HCT116 (cell line): ENCODE results near the gene HES2. TPM values are rescaled to one million over a fixed set of nuclear protein-coding genes. Genes with fewer than 3 reads are reported as not detected.

ENCODE experiments used
- ATAC-seq: fragments of 200-7000 bp; cut with Tn5 transposase; 2 replicates; pipeline ENCODE4 v1.9.1; 2020; ENCODE audit warnings: mild to moderate bottlenecking, moderate library complexity
- BruUV-seq: library from RNA; stranded (reverse); fragments of 400-500 nt; replicated peaks from 2 replicates; lab custom pipeline; 2021; lab: Mats Ljungman, UMichigan
- CTCF ChIA-PET: fragments of 300-600 bp; sonication (Branson Sonifier 250); formaldehyde crosslinking; loops from one replicate; lab custom pipeline; 2021; ENCODE audit warnings: antibody characterized with exemption; lab: Charles Lee
- POLR2A ChIA-PET: fragments of 300-600, 350-600 bp; sonication (Branson Sonifier 250); formaldehyde crosslinking; loops from one replicate; lab custom pipeline; 2021; ENCODE audit warnings: antibody characterized with exemption; lab: Charles Lee
- RAD21 ChIA-PET, 2 experiments: fragments of 300-600 bp; sonication (Branson Sonifier 250); formaldehyde crosslinking; loops; one replicate each; lab custom pipeline; 2023; ENCODE audit warnings: low total read pairs in 2 of 2; ENCODE audit not compliant: uncharacterized antibody in 2 of 2, unreplicated experiment in 2 of 2, low non-redundant PET in 1 of 2; lab: Charles Lee
- DNase-seq: peaks from one replicate; pipeline ENCODE4 v3.0.0-alpha.2; 2010; ENCODE audit warnings: low read depth, low spot score
- H2AFZ ChIP-seq: fragments of 200-600 bp; shearing (Covaris generic), sonication (generic); 2 replicates; pipeline ENCODE4 v1.6.1; 2017; ENCODE audit warnings: low read depth, mixed run types, mixed read lengths, antibody characterized with exemption, low read length; ENCODE audit not compliant: poor library complexity, severe bottlenecking
- H3K27ac ChIP-seq: 2 replicates; pipeline ENCODE4 v1.5.1; 2012; ENCODE audit warnings: low read depth, low read length
- H3K27me3 ChIP-seq: fragments of 200-600 bp; sonication (generic); 2 replicates; pipeline ENCODE4 v1.6.1; 2016; ENCODE audit warnings: mixed run types, low read length, mixed read lengths; ENCODE audit not compliant: insufficient read depth
- H3K36me3 ChIP-seq, 2 experiments: fragments of 200-500 bp in 1 of 2; fragments of 200-600 bp in 1 of 2; sonication (Bioruptor generic) in 1 of 2; sonication (generic) in 1 of 2; 2 replicates each; pipeline versions ENCODE4 v1.5.1 to v1.6.1; 2014 to 2016; ENCODE audit warnings: low read length in 2 of 2, inconsistent platforms in 1 of 2, mixed read lengths in 1 of 2, mixed run types in 1 of 2; ENCODE audit not compliant: insufficient read depth in 2 of 2, control insufficient read depth in 1 of 2
- H3K4me1 ChIP-seq, 2 experiments: fragments of 200-600 bp in 1 of 2; sonication (generic) in 1 of 2; 2 replicates each; pipeline versions ENCODE4 v1.5.1 to v1.6.1; 2012 to 2017; ENCODE audit warnings: low read length in 2 of 2, inconsistent platforms in 1 of 2, mild to moderate bottlenecking in 1 of 2, mixed read lengths in 1 of 2, mixed run types in 1 of 2, moderate library complexity in 1 of 2; ENCODE audit not compliant: insufficient read depth in 2 of 2, control insufficient read depth in 1 of 2
- H3K4me2 ChIP-seq: fragments of 200-600 bp; sonication (generic); 2 replicates; pipeline ENCODE4 v1.6.1; 2017; ENCODE audit warnings: mixed run types, low read length, mixed read lengths
- H3K4me3 ChIP-seq, 2 experiments: fragments of 200-600 bp in 1 of 2; sonication (generic) in 1 of 2; replicated peaks in 1 of 2; 2 replicates each; pipeline ENCODE4 v1.5.1; 2011 to 2016; ENCODE audit warnings: low read length in 2 of 2, control low read depth in 1 of 2, low read depth in 1 of 2, mild to moderate bottlenecking in 1 of 2, mixed read lengths in 1 of 2, mixed run types in 1 of 2
- H3K79me2 ChIP-seq: fragments of 200-600 bp; sonication (generic); 2 replicates; pipeline ENCODE4 v1.6.1; 2017; ENCODE audit warnings: mild to moderate bottlenecking, mixed run types, low read length, moderate library complexity, mixed read lengths; ENCODE audit not compliant: insufficient read depth
- H3K9ac ChIP-seq: fragments of 200-600 bp; sonication (generic); 2 replicates; pipeline ENCODE4 v1.6.1; 2016; ENCODE audit warnings: low read length, mixed read lengths
- H3K9me2 ChIP-seq: fragments of 200-600 bp; sonication (generic), shearing (Covaris generic); 2 replicates; pipeline ENCODE4 v1.6.1; 2017; ENCODE audit warnings: mixed run types, mild to moderate bottlenecking, moderate library complexity; ENCODE audit not compliant: insufficient read depth
- H3K9me3 ChIP-seq, 2 experiments: fragments of 200-500 bp in 1 of 2; fragments of 200-600 bp in 1 of 2; sonication (Bioruptor generic) in 1 of 2; sonication (generic) in 1 of 2; 2 replicates each; pipeline ENCODE4 v1.6.1; 2014 to 2017; ENCODE audit warnings: low read length in 2 of 2, mixed read lengths in 2 of 2, inconsistent platforms in 1 of 2, low read depth in 1 of 2, mild to moderate bottlenecking in 1 of 2, mixed run types in 1 of 2, moderate library complexity in 1 of 2; ENCODE audit not compliant: control insufficient read depth in 1 of 2, insufficient read depth in 1 of 2
- H4K20me1 ChIP-seq: fragments of 200-600 bp; sonication (generic), shearing (Covaris generic); 2 replicates; pipeline ENCODE4 v1.6.1; 2017; ENCODE audit warnings: mixed run types, mild to moderate bottlenecking, moderate library complexity; ENCODE audit not compliant: insufficient read depth
- JUND ChIP-seq: IDR thresholded peaks from 2 replicates; pipeline ENCODE4 v1.6.1; 2012
- POLR2A ChIP-seq: IDR thresholded peaks from 2 replicates; pipeline ENCODE4 v1.7.0; 2011; ENCODE audit warnings: borderline replicate concordance; ENCODE audit not compliant: insufficient read depth, insufficient read length; ENCODE audit errors: extremely low read depth
- REST ChIP-seq: IDR thresholded peaks from 2 replicates; pipeline ENCODE4 v1.6.1; 2012; ENCODE audit warnings: low read depth
- YY1 ChIP-seq: IDR thresholded peaks from 2 replicates; pipeline ENCODE4 v1.6.1; 2011; ENCODE audit warnings: low read length, low read depth, moderate library complexity, mild to moderate bottlenecking; ENCODE audit not compliant: insufficient replicate concordance; ENCODE audit errors: extremely low read depth
- intact Hi-C: fragments of 100-400 bp; cut with micrococcal nuclease; formaldehyde crosslinking; loops from 2 replicates; pipeline ENCODE4 v1.10.0; 2022
- total RNA-seq: library from RNA; stranded (reverse); gene quantifications from one replicate; pipeline ENCODE4 v1.2.1, GENCODE V29; 2021; ENCODE audit not compliant: unreplicated experiment
- TF ChIP-seq, protein P1 (sequence below), 3 experiments: fragments of 200-600 bp in 1 of 3; sonication (generic) in 1 of 3; IDR thresholded peaks in 2 of 3; conservative IDR thresholded peaks in 1 of 3; 2 replicates each; pipeline ENCODE4 v1.5.1; 2012 to 2017; ENCODE audit warnings: low read depth in 2 of 3, low read length in 2 of 3, antibody characterized with exemption in 1 of 3, borderline replicate concordance in 1 of 3, control low read depth in 1 of 3, mild to moderate bottlenecking in 1 of 3, mixed read lengths in 1 of 3, mixed run types in 1 of 3, moderate library complexity in 1 of 3; ENCODE audit not compliant: insufficient read depth in 1 of 3

Gene HES2
- total RNA-seq, 1 experiment from 2014 or later, result 8.4 TPM

- peak; percentile 52 for ATAC-seq
- Histone ChIP-seq H3K27me3 (no peaks in the 10 kb centered on the region), H3K4me2 (no peak overlapping the region), H3K4me1 (peaks cover 8 to 27% of the 10 kb centered on the region in 2 experiments), H3K4me3 (no peak overlapping the region), H3K79me2 (no peaks in the 10 kb centered on the region; the same call in 1 of the 2 replicates), H3K9me2 (no peaks in the 10 kb centered on the region), H4K20me1 (no peaks in the 10 kb centered on the region), H3K9ac (no peak overlapping the region), H3K27ac (no peak overlapping the region), H3K36me3 (no peaks in the 10 kb centered on the region), H2AFZ (no peak overlapping the region), H3K9me3 (no peaks in the 10 kb centered on the region)
- no peak for DNase-seq
- ChIA-PET CTCF (interaction anchor here (0.6 to 6.5 kb wide), 14 partner anchors 8 to 233 kb away, joined by 3 to 105 read pairs (median 6); partner anchors contain the start of genes ESPN and HES2), RAD21 (interaction anchor here (0.8 to 2.7 kb wide), 7 partner anchors 10 to 192 kb away, joined by 3 to 11 read pairs (median 3); partner anchors contain the start of gene HES2 (in 2 of the 2)), POLR2A (interaction anchor here (1.3 to 2.9 kb wide), 5 partner anchors 10 to 18 kb away, joined by 3 to 13 read pairs (median 5); partner anchors contain the start of gene HES2)
- BruUV-seq, result no TSS peak
- intact Hi-C loops, result loop anchor here (1.0 to 2.0 kb wide), 3 partner anchors 15 to 191 kb away; no protein-coding TSS in a partner anchor
- peak; percentile 31 for TF ChIP-seq YY1
- TF ChIP-seq, protein P1, sequence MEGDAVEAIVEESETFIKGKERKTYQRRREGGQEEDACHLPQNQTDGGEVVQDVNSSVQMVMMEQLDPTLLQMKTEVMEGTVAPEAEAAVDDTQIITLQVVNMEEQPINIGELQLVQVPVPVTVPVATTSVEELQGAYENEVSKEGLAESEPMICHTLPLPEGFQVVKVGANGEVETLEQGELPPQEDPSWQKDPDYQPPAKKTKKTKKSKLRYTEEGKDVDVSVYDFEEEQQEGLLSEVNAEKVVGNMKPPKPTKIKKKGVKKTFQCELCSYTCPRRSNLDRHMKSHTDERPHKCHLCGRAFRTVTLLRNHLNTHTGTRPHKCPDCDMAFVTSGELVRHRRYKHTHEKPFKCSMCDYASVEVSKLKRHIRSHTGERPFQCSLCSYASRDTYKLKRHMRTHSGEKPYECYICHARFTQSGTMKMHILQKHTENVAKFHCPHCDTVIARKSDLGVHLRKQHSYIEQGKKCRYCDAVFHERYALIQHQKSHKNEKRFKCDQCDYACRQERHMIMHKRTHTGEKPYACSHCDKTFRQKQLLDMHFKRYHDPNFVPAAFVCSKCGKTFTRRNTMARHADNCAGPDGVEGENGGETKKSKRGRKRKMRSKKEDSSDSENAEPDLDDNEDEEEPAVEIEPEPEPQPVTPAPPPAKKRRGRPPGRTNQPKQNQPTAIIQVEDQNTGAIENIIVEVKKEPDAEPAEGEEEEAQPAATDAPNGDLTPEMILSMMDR (IDR thresholded peaks at IDR 0.05 in 2 of 3, conservative IDR thresholded peaks at IDR 0.05 in 1 of 3; ENCODE audit: borderline replicate concordance in 1 of 3, insufficient read depth in 1 of 3, low read depth in 2 of 3, low read length in 2 of 3), result peak in 2 of 3 experiments; percentile 93; a peak in 4 of 6 replicates
- TF ChIP-seq JUND, result no peak
- no peak for TF ChIP-seq POLR2A
- no peak for TF ChIP-seq REST
Observed at GRCh38 chr1:6438047-6438525, 18.4 kb upstream of the HES2 start.
